Naive B cell (primary cell): ENCODE data around the gene DPP6. TPM values are rescaled to one million over a fixed set of nuclear protein-coding genes. Genes with fewer than 3 reads are reported as not detected.
"Not testable (repeated sequence)": the region's sequence is repeated elsewhere in the genome, so short reads cannot be mapped to it uniquely, and the experiment has no call there.

ENCODE experiments used
- ATAC-seq, 2 donors: fragments of 150-1000 bp; cut with Tn5 transposase; 2 replicates each; pipeline ENCODE4 v1.10.0; 2021; ENCODE audit warnings: low read depth in 2 of 2, mild to moderate bottlenecking in 2 of 2, moderate library complexity in 2 of 2
- DNase-seq: peaks from one replicate; pipeline ENCODE4 v3.0.0; 2022
- H3K27ac Mint-ChIP-seq, 6 donors: one replicate each; pipeline ENCODE4 v1.8.0; 2020 to 2022; ENCODE audit warnings: mild to moderate bottlenecking in 6 of 6, mixed read lengths in 6 of 6, moderate library complexity in 5 of 6, inconsistent platforms in 2 of 6
- H3K27me3 Mint-ChIP-seq, 3 donors: one replicate each; pipeline ENCODE4 v1.8.0; 2021 to 2022; ENCODE audit warnings: mixed read lengths in 3 of 3, mild to moderate bottlenecking in 1 of 3
- H3K36me3 Mint-ChIP-seq, 2 donors: one replicate each; pipeline ENCODE4 v1.8.0; 2020 to 2022; ENCODE audit warnings: mixed read lengths in 2 of 2, inconsistent platforms in 1 of 2, mild to moderate bottlenecking in 1 of 2
- H3K4me1 Mint-ChIP-seq, 3 donors: one replicate each; pipeline ENCODE4 v1.8.0; 2020 to 2022; ENCODE audit warnings: mixed read lengths in 3 of 3, inconsistent platforms in 1 of 3, mild to moderate bottlenecking in 1 of 3, moderate library complexity in 1 of 3
- H3K4me3 Mint-ChIP-seq, 8 donors: one replicate each; pipeline ENCODE4 v1.8.0; 2020 to 2022; ENCODE audit warnings: mild to moderate bottlenecking in 8 of 8, mixed read lengths in 8 of 8, moderate library complexity in 8 of 8, inconsistent platforms in 2 of 8
- H3K9me3 Mint-ChIP-seq, 7 donors: one replicate each; pipeline ENCODE4 v1.8.0; 2020 to 2022; ENCODE audit warnings: mixed read lengths in 7 of 7, mild to moderate bottlenecking in 5 of 7, inconsistent platforms in 2 of 7, moderate library complexity in 1 of 7
- polyA plus RNA-seq, 6 donors: library from polyadenylated mRNA; unstranded; fragments of 300-500 nt; fragmentation: Illumina TruSeq; gene quantifications; one replicate each; pipeline ENCODE4 v1.2.3, GENCODE V29; 2021; ENCODE audit warnings: low read depth in 6 of 6

DPP6 gene
- polyA plus RNA-seq, 6 donors from 2014 or later = not detected

DNA sequence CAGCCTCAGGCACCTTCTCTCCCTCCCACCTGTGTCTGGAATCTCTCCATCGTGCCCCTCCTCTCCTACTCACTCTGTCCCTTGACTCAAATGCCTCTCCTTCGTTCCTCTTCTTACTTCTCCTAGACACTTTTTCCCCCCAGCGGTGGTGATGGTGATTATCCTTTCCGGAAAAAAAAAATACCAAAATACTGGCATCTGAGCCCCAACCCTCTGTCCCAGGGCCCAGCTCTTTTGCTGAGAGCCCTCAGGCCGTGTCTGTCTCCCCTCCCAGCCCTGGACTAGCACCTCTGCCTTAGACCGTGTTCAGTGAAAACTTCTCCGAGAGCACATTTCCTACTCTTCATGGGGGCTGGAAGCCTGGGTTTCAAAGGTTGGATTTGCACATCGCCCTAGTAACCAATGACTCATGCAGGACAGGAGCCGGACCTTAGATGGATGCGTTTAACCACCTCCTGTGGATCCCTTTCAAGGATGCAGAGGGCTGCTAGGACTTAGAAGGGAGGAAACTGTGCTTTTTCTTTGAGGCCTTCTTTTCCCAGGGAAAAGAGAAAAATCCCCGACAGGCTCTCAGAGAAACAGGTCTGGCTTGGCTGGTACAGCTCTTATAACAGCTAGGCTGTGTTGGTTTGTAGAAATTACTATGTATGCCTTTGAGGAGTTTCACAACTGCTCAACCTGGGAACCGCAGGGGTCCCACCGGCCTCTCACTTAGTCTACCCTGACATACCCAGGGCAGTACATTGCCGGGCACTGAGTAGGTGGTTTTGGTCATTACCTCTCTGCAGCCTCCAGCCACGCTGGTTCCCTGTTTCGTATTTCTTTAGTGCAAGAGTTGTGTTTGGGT lies 1.5 kb downstream of the DPP6 start:
- H3K9me3 Mint-ChIP-seq, H3K4me1 Mint-ChIP-seq, DNase-seq, H3K36me3 Mint-ChIP-seq, ATAC-seq: not testable (repeated sequence)
- peak overlapping the region in 1 of 6 donors; percentile 76 for H3K27ac Mint-ChIP-seq
- H3K27me3 Mint-ChIP-seq = peaks cover 0 to 19% (median 8%) of the 10 kb centered on the region in 3 donors
- H3K4me3 Mint-ChIP-seq = peak overlapping the region in 1 of 8 donors; percentile 56

DNA sequence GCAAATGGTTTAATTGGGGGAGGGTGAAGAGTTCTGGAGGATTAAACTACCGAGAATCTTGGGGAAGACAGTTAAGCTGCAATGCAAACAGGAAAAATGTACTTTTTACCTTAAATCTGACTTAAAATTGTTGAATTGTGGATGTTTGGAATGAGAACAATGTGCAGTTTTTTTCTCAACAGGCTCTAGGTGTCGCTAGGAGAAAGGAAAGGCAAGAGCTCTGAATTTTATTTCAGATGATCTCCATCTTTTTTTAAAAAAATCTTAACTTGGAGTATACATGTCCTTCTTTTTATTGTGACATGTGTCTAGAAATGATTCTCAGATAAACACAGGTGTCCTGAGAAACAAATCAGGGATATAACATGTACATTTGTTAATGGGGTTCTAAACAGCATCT lies 2.5 kb downstream of the DPP6 start:
- not testable (repeated sequence) for DNase-seq, H3K4me1 Mint-ChIP-seq, H3K27ac Mint-ChIP-seq, H3K4me3 Mint-ChIP-seq, H3K36me3 Mint-ChIP-seq, ATAC-seq, H3K9me3 Mint-ChIP-seq
- peaks cover 0 to 19% (median 8%) of the 10 kb centered on the region in 3 donors for H3K27me3 Mint-ChIP-seq

DNA sequence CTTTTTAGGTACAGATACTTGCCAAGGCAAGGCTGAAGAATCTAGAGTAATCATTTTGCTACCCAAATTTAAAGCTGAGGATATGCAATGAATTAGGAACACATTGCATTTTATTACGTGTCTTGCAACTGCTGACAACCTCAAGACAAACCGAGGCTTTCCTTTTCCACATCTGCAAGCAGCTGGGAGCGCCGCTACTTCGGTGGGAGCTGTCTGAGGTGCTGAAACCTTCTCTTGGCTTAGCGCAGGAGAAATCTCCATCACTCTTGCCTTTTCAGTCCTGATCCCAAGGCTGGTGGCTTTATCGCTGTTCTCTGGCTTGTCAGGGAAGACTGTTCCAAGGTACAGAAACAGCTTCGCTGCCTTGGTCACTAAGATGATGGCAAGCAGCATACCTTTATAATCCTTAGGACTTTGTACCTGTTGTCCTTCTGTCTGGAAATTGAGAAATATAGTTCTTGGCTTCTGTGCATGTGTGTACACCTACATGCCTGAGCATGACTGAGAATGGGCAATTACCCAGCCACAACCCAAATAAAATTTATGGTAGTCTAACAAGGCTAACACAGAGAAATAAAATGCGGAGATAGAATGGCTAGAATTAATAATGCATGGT lies 3.4 kb downstream of the DPP6 start:
- not testable (repeated sequence) for H3K4me1 Mint-ChIP-seq, H3K27ac Mint-ChIP-seq, H3K9me3 Mint-ChIP-seq, H3K36me3 Mint-ChIP-seq, ATAC-seq, H3K4me3 Mint-ChIP-seq, DNase-seq
- peaks cover 0 to 19% (median 8%) of the 10 kb centered on the region in 3 donors for H3K27me3 Mint-ChIP-seq

DNA sequence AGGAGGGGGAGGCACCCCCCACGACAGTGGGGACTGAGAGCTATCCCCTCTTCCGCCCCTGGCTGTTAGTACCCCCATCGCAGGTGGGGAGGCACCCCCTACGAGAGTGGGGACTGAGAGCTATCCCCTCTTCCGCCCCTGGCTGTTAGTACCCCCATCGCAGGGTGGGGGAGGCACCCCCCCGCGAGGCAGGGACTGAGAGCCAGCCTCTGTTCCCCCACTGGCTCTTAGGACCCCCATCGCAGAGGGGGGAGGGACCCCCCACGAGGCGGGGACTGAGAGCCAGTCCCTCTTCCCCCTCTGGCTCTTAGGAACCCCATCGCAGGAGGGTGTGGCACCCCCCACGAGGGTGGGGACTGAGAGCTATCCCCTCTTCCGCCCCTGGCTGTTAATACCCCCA lies 6.6 kb downstream of the DPP6 start:
- H3K36me3 Mint-ChIP-seq, H3K4me3 Mint-ChIP-seq, ATAC-seq, H3K27ac Mint-ChIP-seq, H3K27me3 Mint-ChIP-seq, H3K9me3 Mint-ChIP-seq, H3K4me1 Mint-ChIP-seq, DNase-seq: not testable (repeated sequence)

DNA sequence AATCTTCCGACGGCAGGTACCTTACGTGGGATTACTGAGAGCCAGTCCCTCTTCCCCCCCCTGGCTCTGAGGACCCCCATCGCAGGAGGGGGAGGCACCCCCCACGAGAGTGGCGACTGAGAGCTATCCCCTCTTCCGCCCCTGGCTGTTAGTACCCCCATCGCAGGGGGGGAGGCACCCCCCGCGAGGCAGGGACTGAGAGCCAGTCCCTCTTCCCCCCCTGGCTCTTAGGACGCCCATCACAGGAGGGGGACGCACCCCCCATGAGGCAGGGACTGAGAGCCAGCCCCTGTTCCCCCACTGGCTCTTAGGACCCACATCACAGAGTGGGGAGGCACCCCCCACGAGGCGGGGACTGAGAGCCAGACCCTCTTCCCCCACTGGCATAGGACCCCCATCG lies 8.4 kb downstream of the DPP6 start:
- not testable (repeated sequence) for H3K27me3 Mint-ChIP-seq, H3K27ac Mint-ChIP-seq, H3K4me1 Mint-ChIP-seq, H3K9me3 Mint-ChIP-seq, H3K4me3 Mint-ChIP-seq, H3K36me3 Mint-ChIP-seq, DNase-seq, ATAC-seq

DNA sequence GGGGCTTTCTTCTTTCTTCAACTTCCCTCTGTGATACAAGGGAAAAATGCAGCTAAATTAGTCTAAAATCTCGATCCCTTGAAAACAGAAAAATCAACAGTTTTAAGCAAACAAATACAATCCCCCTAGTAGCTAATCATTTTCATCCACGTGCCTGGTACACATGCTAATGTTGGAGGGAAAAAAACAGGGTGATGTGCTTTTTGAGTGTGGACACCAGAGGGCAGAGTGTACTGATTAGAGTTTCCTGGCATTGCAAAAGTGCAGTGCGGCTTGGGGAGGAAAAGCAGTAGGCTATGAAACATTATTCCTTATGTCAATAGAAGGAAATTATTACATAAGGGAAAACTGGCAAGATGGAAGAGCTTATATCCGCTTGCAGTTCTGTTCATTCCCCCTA lies 19.6 kb downstream of the DPP6 start:
- H3K4me1 Mint-ChIP-seq, H3K36me3 Mint-ChIP-seq, H3K4me3 Mint-ChIP-seq, H3K9me3 Mint-ChIP-seq, ATAC-seq, H3K27ac Mint-ChIP-seq, H3K27me3 Mint-ChIP-seq, DNase-seq: not testable (repeated sequence)

DNA sequence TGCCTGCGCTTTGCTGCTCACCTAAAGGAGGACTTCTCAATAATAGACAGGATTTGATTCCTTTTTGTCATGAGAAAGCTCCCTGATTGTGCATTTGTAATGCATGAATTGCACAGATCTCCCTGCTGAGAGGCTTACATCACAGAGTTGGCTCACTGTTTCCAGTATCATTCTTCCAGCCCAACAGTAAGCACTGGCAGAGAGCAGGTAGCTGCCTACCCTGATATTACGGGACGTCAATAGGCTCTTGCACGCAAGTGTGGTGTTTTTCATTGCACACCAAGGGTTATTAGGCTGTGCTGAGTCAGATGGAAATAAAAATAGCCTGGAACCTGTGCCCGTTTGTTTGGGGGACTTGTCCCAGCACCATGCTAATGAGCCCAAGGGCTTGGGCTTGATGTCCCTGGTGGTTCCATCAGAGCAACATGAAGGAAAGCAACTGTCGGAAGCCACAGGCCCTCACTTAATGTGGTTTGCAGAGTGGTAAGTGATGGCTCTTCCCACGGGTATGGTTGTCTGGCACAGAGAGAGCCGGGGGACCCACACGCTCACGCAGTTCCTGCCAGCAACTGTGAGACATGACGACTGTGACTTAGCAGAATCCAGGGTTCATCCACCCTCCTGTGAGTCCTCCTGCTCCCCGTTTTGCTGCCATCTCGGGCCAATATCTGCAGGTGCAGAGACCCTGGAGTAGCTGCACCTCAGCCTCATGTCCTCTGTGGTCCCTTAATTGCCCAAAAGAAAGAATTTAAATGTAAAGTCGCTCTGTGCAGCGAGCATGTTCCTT lies 20.4 kb downstream of the DPP6 start:
- H3K9me3 Mint-ChIP-seq, DNase-seq, ATAC-seq, H3K27ac Mint-ChIP-seq, H3K27me3 Mint-ChIP-seq, H3K4me1 Mint-ChIP-seq, H3K36me3 Mint-ChIP-seq, H3K4me3 Mint-ChIP-seq: not testable (repeated sequence)

DNA sequence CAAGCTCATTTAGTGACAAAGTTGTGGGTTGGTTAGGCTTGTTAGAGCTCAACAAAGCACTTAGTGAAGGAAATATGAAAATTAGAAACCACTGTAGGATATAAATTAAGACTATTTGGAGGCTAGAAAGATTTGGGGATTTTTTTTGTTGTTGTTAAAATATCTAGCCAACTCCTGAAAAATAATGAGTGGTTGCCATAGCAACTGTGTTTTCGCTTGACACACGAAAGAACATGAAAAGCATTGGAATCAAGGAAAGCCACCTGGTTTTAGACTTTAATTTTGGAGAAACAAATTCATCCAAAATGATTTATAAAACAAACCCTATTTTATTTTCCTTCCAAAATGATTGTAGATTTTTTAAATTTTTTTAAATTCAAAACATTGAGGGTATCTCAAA lies 26.3 kb downstream of the DPP6 start:
- DNase-seq, H3K9me3 Mint-ChIP-seq, H3K27ac Mint-ChIP-seq, H3K4me1 Mint-ChIP-seq, H3K27me3 Mint-ChIP-seq, ATAC-seq, H3K4me3 Mint-ChIP-seq, H3K36me3 Mint-ChIP-seq: not testable (repeated sequence)

DNA sequence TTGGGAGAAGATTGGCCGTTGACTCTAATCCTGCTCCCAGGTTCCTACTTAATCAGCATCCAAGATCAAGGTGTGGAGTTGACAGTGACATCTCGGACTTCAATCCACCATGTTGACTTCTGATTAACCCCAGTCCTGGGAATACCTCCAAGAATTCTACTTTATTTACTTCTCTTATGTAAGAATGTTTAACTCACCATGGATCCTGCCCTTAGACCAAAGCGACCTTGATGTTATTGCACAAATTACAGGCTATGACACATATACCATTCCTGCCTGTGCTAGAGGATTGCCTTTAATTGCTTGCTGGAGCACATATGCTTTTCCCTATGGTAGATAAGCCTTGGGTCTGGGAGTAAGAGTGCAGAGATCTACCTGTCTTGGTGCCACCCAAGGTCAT lies 28.1 kb downstream of the DPP6 start:
- not testable (repeated sequence) for H3K27me3 Mint-ChIP-seq, H3K9me3 Mint-ChIP-seq, ATAC-seq, H3K27ac Mint-ChIP-seq, H3K36me3 Mint-ChIP-seq, DNase-seq, H3K4me1 Mint-ChIP-seq, H3K4me3 Mint-ChIP-seq

DNA sequence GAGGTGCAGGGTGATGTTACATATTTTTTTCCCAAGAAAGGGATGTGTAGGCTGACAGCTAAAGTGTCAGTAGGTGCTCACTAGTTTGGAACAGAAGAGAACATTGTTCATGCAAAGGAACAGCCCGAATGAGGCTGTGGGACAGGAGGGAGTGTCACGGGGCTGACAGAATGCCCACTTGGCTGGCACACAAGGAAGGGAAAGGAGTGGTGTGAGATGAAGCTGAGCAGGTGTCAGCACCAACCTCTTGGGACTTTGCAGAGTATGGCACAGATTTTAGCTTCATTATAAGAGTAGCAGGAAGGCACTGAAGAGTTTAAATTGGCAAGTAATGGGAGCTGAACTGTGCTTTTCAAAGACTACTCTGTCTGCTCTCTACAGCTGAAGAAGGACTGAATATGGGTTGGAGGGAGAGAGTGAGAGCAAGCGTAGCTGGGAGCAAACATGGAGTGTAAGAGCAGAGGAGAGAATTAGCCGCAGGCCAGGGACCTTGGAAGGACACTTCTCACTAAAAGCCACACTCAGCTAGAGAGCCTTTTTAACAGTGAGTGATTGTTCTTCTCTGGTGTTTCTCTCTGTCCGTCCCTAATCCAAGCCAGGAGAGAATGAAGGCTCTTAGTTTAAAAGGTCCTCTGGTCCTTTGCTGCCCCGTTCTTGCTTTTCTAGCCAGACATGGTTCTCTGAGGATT lies 35.0 kb downstream of the DPP6 start:
- not testable (repeated sequence) for DNase-seq, H3K36me3 Mint-ChIP-seq, H3K4me1 Mint-ChIP-seq, H3K27me3 Mint-ChIP-seq, H3K27ac Mint-ChIP-seq, ATAC-seq, H3K9me3 Mint-ChIP-seq
- H3K4me3 Mint-ChIP-seq = peak overlapping the region in 1 of 8 donors; percentile 43

DNA sequence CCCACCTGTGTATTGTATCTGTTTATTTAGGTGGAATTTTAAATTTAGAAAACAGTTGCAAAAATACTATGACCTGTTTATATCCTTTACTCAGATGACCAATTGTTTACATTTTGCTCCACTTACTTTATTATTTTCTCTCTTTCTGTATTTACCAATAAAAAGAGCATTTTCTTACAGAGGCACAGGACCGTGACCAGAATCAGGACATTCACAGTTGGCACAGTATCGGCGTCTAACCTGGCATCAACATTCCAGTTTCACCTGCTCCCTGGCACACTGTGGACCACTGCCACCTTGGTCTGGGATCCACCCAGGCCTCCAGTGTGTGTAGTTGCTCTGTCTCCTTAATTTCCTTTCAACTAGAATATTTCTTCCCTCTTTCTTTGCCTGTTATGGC lies 39.9 kb downstream of the DPP6 start:
- not testable (repeated sequence) for H3K9me3 Mint-ChIP-seq, H3K36me3 Mint-ChIP-seq, ATAC-seq, H3K27ac Mint-ChIP-seq, H3K4me3 Mint-ChIP-seq, H3K4me1 Mint-ChIP-seq, DNase-seq, H3K27me3 Mint-ChIP-seq

DNA sequence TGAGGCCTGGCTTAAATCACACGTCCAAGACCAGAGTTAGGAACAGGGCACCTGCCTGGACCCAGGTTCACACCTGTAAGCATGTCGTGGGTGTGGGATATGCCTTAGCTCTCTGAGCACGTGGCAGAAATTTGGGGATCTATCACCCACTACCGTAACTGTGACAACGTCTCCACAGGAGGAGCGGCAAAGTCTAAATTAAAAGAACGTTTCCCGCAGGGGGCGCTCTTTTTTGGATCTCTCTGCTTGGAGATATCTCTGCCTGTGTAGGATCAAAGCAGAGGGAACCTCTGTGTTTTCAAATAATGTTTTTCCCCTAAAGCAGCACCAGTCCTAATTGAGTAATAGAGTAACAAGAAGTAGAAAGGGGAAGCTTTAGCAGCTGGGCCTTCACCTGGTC lies 43.0 kb downstream of the DPP6 start:
- not testable (repeated sequence) for H3K36me3 Mint-ChIP-seq, ATAC-seq, H3K27ac Mint-ChIP-seq, H3K9me3 Mint-ChIP-seq, H3K27me3 Mint-ChIP-seq, DNase-seq, H3K4me3 Mint-ChIP-seq, H3K4me1 Mint-ChIP-seq

DNA sequence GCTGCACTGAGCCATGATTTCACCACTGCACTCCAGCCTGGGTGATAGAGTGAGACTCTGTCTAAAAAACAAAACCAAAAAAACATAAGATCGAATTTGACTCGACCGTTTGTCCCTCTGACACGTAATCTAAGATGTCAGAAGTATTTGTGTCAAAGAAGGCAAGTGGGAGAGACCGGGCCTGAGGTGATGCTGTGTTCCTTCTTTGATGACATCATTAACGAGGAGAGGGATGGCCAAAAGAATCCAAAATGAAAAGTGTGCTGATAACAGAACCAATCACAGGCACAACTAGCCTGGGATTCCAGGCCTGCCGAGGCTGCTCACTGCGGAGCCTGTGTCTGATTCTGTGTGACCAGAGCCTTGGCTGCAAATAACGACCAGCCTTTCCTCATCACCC lies 52.9 kb downstream of the DPP6 start:
- not testable (repeated sequence) for DNase-seq, H3K36me3 Mint-ChIP-seq, H3K4me1 Mint-ChIP-seq, H3K27ac Mint-ChIP-seq, H3K27me3 Mint-ChIP-seq, ATAC-seq, H3K4me3 Mint-ChIP-seq
- peaks cover 0 to 13% (median 3%) of the 10 kb centered on the region in 7 donors for H3K9me3 Mint-ChIP-seq
